Stimulated activated CD4-positive, alpha-beta T cell treated with anti-CD3 and anti-CD28 coated beads, Interleukin-12 subunit alpha, Interleukin-12 subunit beta, amount 100 ng/mL, for 24 hours (primary cell): ENCODE data around the gene PTPRJ.

Source experiments
- DNase-seq, 2 experiments: peaks; one replicate each; pipeline ENCODE4 v3.0.0-alpha.2; 2020; ENCODE audit warnings: low read depth in 2 of 2

The PTPRJ gene

DNA sequence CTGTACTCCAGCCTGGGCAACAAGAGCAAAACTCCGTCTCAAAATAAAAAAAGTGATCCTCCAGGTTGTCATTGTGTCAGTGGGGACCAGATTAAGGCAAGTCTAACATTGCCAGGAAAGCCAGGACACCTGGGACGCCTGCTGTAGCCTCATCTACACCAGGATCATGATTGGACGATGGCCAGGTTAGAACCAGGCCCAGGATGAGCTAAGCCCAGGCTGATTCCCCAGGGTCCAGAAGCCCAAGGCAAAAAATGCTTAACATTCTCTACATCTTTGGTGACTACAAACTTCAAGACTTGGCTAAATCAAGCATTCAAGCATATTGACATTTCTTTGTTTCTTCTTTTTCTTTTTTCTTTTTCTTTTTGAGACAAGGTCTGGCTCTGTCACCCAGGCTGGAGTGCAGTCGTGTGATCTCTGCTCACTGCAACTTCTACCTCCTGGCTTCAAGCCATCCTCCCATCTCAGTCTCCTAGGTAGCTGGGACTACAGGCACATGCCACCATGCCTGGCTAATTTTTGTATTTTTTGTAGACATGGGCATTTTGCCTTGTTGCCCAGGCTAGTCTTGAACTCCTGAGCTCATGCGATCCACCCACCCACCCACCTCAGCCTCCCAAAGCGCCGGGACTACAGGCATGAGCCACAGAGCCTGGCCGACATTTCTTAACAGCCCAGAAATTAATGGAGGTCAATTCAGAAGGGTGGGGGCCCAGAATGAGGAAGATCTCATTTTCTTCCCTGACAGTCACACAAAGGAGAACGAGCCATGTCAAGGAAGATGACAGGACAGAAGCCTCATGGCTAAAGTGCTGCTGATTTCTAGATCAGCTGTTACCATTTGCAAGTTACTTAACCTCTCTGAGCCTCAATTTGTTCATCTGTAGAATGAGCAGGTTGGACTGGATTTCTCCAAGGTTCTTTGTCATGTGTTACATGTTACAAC, 12.5 kb upstream of the PTPRJ start:
- no peak for DNase-seq

DNA sequence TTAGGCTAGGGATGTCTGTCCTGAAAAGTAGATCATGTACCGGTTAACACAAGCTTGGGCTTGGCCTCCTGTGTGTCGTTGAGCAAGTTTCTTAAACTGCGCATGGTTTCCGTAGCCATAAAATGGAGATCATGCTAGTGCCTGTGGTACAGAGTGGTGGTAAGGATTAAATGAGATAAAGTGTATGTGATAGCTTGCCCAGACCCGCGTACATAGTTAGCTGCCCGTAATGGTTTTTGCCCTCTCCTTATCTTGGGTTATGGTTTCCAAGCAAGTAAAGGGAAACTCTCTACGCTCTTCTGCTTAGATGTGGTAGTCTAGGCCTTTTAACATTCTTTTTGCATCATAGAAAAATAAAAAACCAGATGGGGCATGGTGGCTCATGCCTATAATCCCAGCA, 11.0 kb upstream of the PTPRJ start:
- no peak for DNase-seq

DNA sequence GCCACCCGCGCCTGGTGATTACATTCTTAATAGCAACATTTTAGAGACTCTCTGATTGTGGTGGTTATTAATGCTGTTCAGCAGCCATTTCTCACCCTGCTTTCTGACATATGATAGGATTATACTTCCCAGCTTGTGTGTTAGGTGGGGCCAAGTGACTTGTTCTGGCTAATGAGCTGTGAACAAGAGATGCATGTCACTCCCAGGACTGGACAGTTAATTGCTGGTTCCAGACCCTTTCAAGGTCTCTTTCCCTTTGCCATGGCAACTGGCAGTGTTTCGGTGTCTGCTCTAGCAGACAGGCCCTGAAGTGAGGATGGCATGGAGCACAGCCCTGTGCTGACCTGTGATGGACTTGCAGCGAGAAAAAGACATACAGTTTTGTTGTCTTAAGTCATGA, 8.9 kb upstream of the PTPRJ start:
- DNase-seq, result no peak

DNA sequence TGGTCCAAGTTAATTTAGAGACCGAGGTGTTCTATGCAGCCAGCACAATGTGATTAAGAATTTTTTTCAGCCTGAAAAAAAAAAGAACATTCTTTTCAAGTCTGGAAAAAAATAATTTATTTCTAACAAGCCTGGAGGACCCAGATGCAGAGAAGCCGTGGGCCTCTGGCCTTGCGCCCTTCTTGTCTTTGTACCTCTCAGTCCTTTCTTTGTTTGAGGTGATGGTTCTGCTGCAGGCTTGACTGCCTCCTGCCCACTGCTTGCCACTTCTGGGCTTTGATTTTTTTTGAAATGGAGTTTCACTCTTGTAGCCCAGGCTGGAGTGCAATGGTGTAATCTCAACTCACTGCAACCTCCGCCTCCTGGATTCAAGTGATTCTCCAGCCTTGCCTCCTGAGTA, 7.2 kb upstream of the PTPRJ start:
- no peak for DNase-seq

GRCh38 chr11:47976931-47977330, 3.4 kb upstream of the PTPRJ start:
- DNase-seq, result no peak

DNA sequence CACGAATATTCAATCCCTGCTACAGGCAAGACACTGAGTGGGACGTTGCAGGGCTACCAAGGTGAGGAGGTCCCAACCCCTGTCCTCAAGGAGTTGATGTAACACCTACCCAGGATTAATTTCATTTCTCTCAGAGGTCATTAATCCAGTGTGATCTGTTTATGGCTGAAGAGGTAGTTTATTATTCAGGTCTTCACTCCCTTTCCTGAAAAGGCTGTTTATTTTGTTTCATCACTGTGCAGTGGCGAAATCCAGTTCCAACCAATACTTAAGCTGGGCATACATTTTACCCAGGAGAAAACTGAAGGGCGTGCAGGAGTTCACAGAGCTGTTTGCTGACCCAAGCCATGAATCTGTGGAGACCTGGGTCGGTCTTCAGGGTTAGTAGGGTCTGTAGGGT, 2.7 kb upstream of the PTPRJ start:
- no peak for DNase-seq

GRCh38 chr11:47979378-47980087, 826 bp upstream of the PTPRJ start:
- no peak for DNase-seq

- DNase-seq, result peak in 1 of 2 experiments; percentile 8
Measured at GRCh38 chr11:47980907-47981621, 705 bp downstream of the PTPRJ start.

- no peak for DNase-seq
Measured at GRCh38 chr11:47981667-47982404, 1.5 kb downstream of the PTPRJ start.

GRCh38 chr11:47982616-47983015, 2.3 kb downstream of the PTPRJ start:
- no peak for DNase-seq

GRCh38 chr11:47983464-47984397, 3.4 kb downstream of the PTPRJ start:
- no peak for DNase-seq

DNA sequence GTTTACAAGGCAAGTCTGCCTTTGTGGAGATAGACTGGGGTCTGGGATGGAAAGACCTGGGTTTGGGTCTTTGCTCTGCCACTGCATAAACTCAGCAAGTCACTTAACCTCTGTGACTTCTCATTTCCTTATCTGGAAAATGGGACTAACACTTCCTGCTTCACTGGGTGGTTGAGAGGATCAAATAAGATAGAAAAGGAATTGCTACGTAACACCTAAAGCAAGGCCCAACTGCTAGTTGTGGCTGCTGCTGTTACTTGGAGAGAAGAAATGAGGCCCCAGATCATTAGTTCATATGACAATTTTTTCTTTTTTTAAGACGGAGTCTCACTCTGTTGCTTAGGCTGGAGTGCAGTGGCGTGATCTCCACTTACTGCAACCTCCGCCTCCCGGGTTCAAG, 5.9 kb downstream of the PTPRJ start:
- DNase-seq, result no peak

DNA sequence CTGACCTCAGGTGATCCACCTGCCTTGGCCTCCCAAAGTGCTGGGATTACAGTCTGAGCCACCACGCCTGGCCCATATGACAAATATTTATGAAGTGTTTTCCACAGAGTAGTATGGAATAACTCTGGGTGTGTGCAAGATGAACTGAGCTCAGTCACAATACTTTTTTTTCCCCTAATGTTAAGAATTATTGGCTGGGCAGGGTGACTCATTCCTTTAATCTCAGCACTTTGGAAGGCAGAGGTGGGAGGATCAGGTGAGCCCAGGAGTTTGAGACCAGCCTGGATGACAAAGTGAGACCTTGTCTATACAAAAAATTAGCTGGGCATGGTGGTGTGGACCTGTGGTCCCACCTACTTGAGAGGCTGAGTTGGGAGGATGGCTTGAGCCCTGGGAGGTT, 6.4 kb downstream of the PTPRJ start:
- no peak for DNase-seq

DNA sequence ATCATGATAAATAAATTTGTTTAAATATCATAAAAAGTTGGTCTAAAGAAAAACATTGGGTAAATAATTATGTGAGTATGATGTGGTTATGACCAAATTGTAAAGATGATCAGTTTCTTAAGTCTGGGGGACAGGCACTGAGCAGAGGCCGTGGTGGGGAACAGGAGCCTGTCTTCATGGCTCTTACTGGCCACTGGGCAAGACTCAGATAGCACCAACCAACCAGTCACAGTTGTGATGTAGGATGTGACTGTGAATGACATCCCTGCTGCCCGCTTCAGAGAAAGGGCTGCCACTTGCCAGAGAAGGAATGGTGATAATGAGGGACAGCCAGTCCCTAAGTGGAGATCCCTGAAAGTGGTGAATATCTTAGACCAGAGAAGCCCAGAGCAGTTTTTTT, 7.0 kb downstream of the PTPRJ start:
- DNase-seq, result no peak

DNA sequence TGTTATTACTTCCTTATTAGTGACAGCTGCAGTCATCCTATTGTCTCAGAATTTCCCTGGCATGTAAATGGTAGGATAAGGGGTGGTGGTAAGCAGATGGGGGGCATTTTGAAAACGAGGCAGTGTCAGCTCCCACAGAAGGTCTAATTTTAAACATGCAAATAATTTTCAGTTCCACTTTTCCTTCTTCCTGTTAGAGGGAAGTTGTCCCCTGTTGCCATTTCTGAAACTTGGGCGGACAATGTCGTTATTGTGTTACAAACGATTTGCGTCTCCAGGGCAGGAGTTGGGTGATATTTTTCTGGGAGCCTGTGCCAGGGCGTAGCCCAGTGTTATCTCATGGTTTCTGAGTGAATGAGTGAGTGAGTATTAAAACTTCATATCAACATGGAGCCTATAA, 7.4 kb downstream of the PTPRJ start:
- DNase-seq, result no peak

DNA sequence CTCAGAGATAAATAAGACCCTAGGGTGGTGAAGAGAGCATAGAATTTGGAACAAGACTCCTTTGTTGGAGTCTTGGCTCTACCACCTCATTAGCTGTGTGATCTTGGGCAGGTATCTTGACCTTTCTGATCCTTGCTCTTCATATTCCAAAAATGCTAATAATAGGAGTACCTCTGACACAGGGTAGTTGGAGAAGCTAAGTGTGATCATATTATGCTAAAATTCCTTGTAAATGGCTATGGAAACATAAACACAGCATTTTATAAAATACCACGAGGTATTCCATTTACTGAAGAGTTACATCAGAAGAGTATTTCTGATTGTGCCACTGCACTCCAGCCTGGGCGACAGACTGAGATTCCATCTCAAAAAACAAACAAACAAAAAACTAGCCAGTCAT, 9.4 kb downstream of the PTPRJ start:
- DNase-seq, result no peak

GRCh38 chr11:47991266-47991830, 11.0 kb downstream of the PTPRJ start:
- no peak for DNase-seq

- no peak for DNase-seq
Measured at GRCh38 chr11:47991894-47992293, 11.5 kb downstream of the PTPRJ start.

DNA sequence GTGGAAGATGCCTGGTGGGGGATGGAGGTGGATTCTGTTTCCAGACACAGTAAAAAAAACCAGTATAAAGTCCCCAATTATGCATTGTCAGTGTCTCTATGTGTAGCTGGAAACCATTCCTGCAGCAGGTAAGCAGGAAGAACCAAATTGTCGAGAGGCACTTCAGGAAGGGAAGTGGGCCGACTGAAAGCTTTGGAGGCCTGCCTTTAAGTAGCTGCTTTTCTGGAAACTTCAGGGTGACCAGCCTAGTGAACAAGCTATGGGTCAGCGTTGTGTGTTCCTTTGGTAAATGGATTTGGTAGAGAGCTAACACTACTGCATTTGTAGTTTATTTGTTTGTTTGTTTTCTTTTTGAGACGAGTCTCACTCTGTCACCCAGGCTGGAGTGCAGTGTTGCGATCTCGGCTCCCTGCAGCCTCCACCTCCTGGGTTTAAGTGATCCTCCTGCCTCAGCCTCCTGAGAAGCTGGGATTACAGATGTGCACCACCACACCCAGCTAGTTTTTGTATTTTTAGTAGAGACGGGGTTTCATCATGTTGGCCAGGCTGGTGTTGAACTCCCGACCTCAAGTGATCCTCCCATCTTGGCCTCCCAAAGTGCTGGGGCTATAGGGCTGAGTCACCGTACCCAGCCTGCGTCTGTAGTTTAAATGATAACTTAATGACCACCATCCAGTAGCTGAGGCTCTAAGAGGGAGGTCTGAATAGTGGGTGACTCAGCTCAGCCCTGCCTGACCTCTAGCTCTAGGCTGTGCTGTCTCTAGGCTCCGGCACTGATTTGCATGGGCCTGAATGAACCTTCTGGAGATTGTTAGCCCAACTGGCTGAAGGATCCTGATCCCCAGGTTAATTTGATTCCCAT, 12.8 kb downstream of the PTPRJ start:
- no peak for DNase-seq
